GM12872 (cell line): ENCODE results near the gene COL7A1.

Experiments
- CTCF ChIP-seq: IDR thresholded peaks from 3 replicates; pipeline ENCODE4 v1.5.1; 2011; ENCODE audit warnings: low read depth, mild to moderate bottlenecking, low read length, moderate library complexity; ENCODE audit not compliant: insufficient read depth

Gene COL7A1

DNA sequence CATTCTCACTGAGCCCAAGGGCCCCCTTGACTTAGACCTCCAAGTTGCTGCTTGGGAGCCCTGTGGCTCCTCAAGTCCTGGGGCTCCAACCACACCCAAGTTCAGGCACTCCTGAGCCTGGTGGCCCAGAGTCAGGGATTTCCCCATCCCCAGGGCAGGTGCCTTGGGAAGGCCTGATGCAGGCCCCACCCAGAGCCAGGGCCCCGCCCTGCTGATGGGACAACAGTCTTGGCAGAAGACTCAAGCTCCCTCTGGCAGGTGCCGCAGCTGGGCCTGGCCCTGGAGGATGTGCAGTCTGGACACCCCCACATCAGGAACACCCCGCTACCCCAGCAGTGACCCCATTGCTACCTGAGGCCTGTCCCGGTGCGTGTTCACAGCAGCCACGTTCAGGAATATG, 73.5 kb downstream of the COL7A1 start:
- TF ChIP-seq CTCF, result no peak

DNA sequence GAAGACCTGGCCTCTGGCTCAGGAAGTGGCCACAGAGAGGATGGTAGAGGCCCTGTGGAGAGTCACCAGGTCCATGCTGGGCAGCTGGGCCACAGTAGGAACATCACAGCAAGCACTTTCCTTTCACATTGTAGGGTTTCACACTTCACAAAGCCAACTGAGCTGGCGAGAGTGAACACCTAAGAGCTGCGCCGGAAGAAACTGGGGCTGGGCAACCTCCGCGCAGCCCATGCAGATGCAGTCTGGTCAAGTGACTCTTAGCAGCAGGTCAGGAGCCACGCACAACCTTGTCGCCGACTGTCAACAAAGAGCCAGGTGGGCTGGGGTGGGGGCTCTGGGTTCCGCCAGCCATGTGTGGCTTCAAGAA, 75.9 kb downstream of the COL7A1 start:
- TF ChIP-seq CTCF, result no peak

GRCh38 chr3:48518638-48519276, 76.4 kb downstream of the COL7A1 start:
- TF ChIP-seq CTCF, result no peak

- TF ChIP-seq CTCF, result no peak
These were observed 77.1 kb downstream of the COL7A1 start for GRCh38 chr3:48518069-48518468.

DNA sequence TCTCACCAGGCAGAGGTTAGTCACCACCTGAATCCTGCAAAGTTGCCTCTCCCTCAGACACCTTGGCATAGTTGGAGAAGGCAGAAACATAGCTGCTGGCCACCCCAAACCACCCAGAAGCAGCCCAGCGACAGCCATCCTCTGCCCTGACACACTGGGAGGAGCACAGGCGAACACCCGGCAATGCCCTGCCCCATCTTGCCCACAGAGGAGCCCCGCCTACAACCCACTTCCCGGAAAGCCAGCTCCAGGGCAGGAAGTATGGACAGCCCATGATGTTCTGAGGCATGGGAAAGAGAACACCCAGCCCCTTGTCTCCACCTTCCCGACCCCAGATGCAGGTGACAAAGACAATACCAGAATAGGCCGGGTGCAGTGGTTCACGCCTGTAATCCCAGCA, 78.6 kb downstream of the COL7A1 start:
- TF ChIP-seq CTCF, result no peak

DNA sequence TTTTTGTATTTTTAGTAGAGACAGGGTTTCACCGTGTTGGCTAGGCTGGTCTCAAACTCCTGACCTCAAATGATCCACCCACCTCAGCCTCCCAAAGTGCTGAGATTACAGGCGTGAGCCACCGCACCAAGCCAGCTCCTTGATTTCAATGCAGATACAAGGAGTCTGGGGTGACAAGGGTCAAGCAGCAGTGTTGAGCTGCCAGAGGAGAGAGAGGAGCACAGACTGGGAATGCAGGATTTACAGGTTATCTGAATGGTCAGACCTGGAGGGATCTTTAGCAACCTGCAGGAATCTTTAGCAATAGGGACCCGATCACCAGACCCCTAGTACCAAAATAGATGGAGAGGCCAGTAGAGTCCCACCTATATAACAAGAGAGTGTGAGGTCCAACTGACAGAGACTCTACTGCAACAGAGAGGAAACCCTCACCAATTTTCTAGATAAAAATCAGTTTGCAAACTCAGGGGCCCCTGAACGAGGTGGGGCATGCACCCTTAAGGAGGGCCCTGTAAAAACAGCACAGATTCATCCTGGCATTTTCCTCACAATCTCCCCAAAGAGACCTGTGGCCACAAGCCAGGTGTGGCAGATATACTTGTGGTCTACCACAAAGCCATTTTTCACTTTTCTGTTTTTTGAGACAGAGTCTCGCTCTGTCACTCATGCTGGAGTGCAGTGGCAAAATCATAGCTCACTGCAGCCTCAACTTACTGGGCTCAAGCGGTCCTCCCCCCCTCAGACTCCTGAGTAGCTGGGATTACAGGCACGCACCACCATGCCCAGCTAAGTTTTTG, 80.5 kb downstream of the COL7A1 start:
- no peak for TF ChIP-seq CTCF
